Left lung (tissue), 10 donors: Measurements from ENCODE around the gene SLC25A21. TPM values are rescaled to one million over a fixed set of nuclear protein-coding genes. Genes with fewer than 3 reads are reported as not detected.

ENCODE experiments used
- ATAC-seq: fragments of 200-7000 bp; cut with Tn5 transposase; one replicate; pipeline ENCODE4 v1.9.1; 2020; ENCODE audit warnings: moderate library complexity
- DNase-seq, 4 donors: peaks; one replicate each; pipeline ENCODE4 v3.0.0-alpha.2; 2013 to 2020
- H3K27ac ChIP-seq, 2 donors: fragments of 200-600 bp; sonication (generic) in 1 of 2; one replicate each; pipeline versions ENCODE4 v1.5.0 to v1.8.0; 2020 to 2021
- H3K27me3 ChIP-seq, 2 donors: fragments of 200-600 bp; sonication (generic) in 1 of 2; one replicate each; pipeline versions ENCODE4 v1.5.0 to v1.8.0; 2020 to 2021
- H3K36me3 ChIP-seq, 2 donors: fragments of 200-600 bp; sonication (generic) in 1 of 2; one replicate each; pipeline versions ENCODE4 v1.5.0 to v1.8.0; 2020 to 2021
- H3K4me1 ChIP-seq, 2 donors: fragments of 200-600 bp; one replicate each; pipeline ENCODE4 v1.8.0; 2021
- H3K4me3 ChIP-seq, 2 donors: fragments of 200-600 bp; sonication (generic) in 1 of 2; one replicate each; pipeline versions ENCODE4 v1.5.0 to v1.8.0; 2020 to 2021; ENCODE audit warnings: mild to moderate bottlenecking in 1 of 2
- H3K9me3 ChIP-seq, 2 donors: fragments of 200-600 bp; sonication (generic) in 1 of 2; one replicate each; pipeline versions ENCODE4 v1.5.0 to v1.8.0; 2020 to 2021
- intact Hi-C, 2 donors: fragments of 100-400 bp; cut with DNase I; formaldehyde crosslinking; loops; one replicate each; pipeline versions ENCODE4 v1.11.2 to v1.14.2; 2022
- polyA plus RNA-seq, 6 donors: library from polyadenylated mRNA; unstranded; fragments of 120-200 nt; gene quantifications; one replicate each; pipeline ENCODE4 v1.2.1, GENCODE V29; 2013; ENCODE audit not compliant: insufficient read length in 6 of 6
- total RNA-seq, 2 donors: library from RNA; stranded (reverse); fragmentation: NEBNext Ultra II Directional; extraction: Animal tissue kit (Norgen Biotek cat#: 25700); gene quantifications; one replicate each; pipeline ENCODE4 v1.2.1, GENCODE V29; 2021
- TF ChIP-seq, protein P1 (sequence below), 2 donors: fragments of 200-600 bp; sonication (generic) in 1 of 2; IDR thresholded peaks; one replicate each; pipeline versions ENCODE4 v1.5.0 to v1.8.0; 2021; ENCODE audit warnings: antibody characterized with exemption in 2 of 2
- donor health status: DM: no; HTN: yes; CAD: no.
- donor health status: DM: no; HTN: no; CAD: no.

SLC25A21 gene
- total and polyA plus RNA-seq, 8 donors, result 0.47 to 3.7 (median 2.7) TPM

DNA sequence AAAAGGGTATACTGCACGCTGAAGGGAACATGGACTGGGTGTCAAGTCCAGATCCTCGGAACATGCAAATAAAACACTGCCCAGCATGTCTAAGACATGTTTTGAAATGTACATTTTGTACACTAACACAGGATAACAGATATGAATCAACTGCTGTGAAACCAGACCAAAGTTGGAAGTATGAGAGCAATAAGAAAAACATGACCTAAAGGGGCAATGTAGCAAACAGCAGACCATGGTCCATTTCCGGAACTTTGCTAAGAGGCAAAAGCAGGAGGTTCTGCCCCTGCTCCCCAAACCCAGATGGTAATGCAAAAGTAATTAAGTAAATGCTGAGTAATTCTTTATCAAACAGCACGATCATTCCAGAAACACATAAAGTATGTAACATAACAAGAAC is 125.2 kb downstream of the SLC25A21 start:
- Histone ChIP-seq H3K36me3 (no peaks in the 10 kb centered on the region), H3K27me3 (no peaks in the 10 kb centered on the region), H3K9me3 (no peaks in the 10 kb centered on the region), H3K27ac (no peak overlapping the region), H3K4me3 (no peak overlapping the region), H3K4me1 (no peaks in the 10 kb centered on the region)
- intact Hi-C loops, result no loop called here
- DNase-seq (no peak), ATAC-seq (no peak)
- TF ChIP-seq, protein P1, sequence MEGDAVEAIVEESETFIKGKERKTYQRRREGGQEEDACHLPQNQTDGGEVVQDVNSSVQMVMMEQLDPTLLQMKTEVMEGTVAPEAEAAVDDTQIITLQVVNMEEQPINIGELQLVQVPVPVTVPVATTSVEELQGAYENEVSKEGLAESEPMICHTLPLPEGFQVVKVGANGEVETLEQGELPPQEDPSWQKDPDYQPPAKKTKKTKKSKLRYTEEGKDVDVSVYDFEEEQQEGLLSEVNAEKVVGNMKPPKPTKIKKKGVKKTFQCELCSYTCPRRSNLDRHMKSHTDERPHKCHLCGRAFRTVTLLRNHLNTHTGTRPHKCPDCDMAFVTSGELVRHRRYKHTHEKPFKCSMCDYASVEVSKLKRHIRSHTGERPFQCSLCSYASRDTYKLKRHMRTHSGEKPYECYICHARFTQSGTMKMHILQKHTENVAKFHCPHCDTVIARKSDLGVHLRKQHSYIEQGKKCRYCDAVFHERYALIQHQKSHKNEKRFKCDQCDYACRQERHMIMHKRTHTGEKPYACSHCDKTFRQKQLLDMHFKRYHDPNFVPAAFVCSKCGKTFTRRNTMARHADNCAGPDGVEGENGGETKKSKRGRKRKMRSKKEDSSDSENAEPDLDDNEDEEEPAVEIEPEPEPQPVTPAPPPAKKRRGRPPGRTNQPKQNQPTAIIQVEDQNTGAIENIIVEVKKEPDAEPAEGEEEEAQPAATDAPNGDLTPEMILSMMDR (IDR thresholded peaks at IDR 0.05), result no peak

DNA sequence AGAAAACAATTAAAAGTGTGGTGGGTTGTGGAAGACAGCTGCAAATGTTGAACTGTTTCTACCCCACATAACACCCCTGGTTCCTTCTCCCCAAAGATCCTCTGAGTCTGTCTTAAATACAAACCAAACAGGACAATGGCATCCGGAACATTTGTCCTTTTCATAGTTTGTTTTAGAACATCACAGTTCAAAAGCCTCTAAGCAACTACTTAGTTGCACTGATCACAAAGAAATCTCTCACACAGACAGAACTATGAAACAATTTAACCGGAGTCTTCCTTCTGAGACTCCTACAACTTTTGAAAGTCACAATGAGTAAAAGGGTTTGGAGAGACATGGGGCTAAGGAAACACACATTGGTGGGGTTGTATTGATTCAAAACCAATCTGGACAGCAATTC is 125.6 kb downstream of the SLC25A21 start:
- Histone ChIP-seq H3K27ac (no peak overlapping the region), H3K4me1 (no peaks in the 10 kb centered on the region), H3K36me3 (no peaks in the 10 kb centered on the region), H3K27me3 (no peaks in the 10 kb centered on the region), H3K4me3 (no peak overlapping the region), H3K9me3 (no peaks in the 10 kb centered on the region)
- intact Hi-C loops, result no loop called here
- ATAC-seq (no peak), DNase-seq (no peak)
- TF ChIP-seq, protein P1 (IDR thresholded peaks at IDR 0.05), result no peak

DNA sequence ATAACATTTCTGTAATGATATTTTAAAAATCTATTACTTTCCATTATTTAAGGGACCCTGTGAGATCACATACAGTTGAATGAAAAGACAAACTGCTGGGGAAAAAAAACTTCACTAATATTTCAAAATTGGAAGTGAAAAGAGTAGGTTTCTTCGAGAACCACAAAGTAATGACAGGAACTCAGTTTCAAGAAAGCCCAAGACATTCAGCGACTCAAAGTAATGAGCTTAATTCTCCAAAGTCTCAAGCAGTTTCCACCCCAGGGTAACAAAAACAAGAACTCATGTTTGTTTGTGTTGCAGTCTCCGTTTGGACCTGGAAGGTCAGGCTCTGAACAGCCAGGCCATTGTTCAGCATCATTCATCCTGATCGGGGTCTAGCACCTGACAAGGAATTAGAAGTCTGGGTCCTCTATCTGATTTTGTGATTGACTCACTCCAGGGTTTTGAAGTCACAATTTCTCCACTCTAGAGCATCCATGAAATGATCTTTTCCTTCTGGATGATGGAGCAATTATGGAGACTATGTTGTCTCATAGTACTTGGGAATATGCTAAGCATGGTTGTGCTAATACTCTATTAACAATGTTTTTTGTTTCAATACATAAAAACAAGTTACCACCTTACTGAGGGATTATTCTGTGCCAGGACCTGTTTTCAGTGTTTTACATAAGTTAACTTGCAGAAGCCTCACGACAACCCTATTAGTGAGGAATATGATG is 126.9 kb downstream of the SLC25A21 start:
- DNase-seq (no peak), ATAC-seq (no peak)
- TF ChIP-seq, protein P1 (IDR thresholded peaks at IDR 0.05), result no peak
- no peaks in the 10 kb centered on the region for H3K4me1 ChIP-seq
- no peaks in the 10 kb centered on the region for H3K9me3 ChIP-seq
- H3K27me3 ChIP-seq, result no peaks in the 10 kb centered on the region
- intact Hi-C loops, result no loop called here
- H3K27ac ChIP-seq, result no peak overlapping the region
- H3K4me3 ChIP-seq, result no peak overlapping the region
- H3K36me3 ChIP-seq, result no peaks in the 10 kb centered on the region

DNA sequence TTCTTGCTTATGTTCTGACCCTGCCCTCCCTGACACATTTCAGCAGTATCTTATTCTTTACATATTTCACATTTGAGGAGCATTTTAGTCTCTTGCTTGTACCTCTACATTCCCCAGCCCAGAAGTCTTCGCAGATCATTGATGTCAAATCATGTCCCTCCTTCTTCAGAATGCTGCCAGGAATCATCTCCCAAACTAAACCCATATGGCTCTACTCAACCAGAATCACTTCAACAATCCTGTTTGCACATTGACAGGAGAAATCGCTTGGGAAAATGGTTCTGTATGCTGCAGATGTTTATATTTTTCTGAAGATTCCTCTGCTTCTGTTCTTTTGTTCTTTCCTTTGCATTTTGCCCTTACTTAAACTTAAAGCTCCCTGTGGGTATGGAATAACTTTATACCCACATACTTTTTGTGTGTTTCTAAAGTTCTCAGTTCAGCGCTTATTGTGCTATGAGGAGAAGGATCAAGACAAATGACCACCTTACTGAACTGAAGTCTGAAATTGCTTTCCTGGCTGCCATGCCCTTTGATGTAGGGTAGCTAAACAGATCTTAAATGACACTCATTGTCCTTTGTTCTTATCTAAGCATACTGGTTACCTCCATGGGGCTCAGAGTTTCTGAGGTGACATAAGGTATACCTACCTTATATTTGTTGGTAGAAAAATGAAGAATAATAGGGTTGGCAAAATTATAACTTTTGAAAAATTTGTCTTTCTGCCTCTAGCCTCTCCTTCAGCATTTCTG is 134.6 kb downstream of the SLC25A21 start:
- intact Hi-C loops, result no loop called here

More for the DNA sequence above, 134.6 kb downstream of the SLC25A21 start:
- TF ChIP-seq, protein P1 (IDR thresholded peaks at IDR 0.05), result no peak
- no peaks in the 10 kb centered on the region for H3K4me1 ChIP-seq
- H3K27ac ChIP-seq, result no peak overlapping the region
- no peaks in the 10 kb centered on the region for H3K36me3 ChIP-seq
- ATAC-seq (no peak), DNase-seq (no peak)
- no peak overlapping the region for H3K4me3 ChIP-seq
- no peaks in the 10 kb centered on the region for H3K27me3 ChIP-seq
- H3K9me3 ChIP-seq, result no peaks in the 10 kb centered on the region
